Suprapubic skin (tissue), 4 donors: Measurements from ENCODE around the gene CCDC85C. TPM values are rescaled to one million over a fixed set of nuclear protein-coding genes. Genes with fewer than 3 reads are reported as not detected.

Experiments used
- DNase-seq, 2 donors: peaks; one replicate each; pipeline ENCODE4 v3.0.0-alpha.2; 2019; ENCODE audit warnings: low spot score in 2 of 2
- H3K27ac ChIP-seq: fragments of 200-600 bp; sonication (generic); one replicate; pipeline ENCODE4 v1.5.1; 2019
- H3K27me3 ChIP-seq: fragments of 200-600 bp; sonication (generic); one replicate; pipeline ENCODE4 v1.5.1; 2019
- H3K36me3 ChIP-seq: fragments of 200-600 bp; sonication (generic); one replicate; pipeline ENCODE4 v1.5.1; 2019
- H3K4me1 ChIP-seq: fragments of 200-600 bp; sonication (generic); one replicate; pipeline ENCODE4 v1.5.1; 2019
- H3K4me3 ChIP-seq: fragments of 200-600 bp; sonication (generic); one replicate; pipeline ENCODE4 v1.5.1; 2019; ENCODE audit warnings: mild to moderate bottlenecking
- H3K9me3 ChIP-seq: fragments of 200-600 bp; sonication (generic); one replicate; pipeline ENCODE4 v1.5.1; 2019
- EP300 ChIP-seq: sonication (generic); formaldehyde crosslinking; IDR thresholded peaks from one replicate; pipeline ENCODE4 v1.6.1; 2017; ENCODE audit warnings: antibody characterized with exemption
- POLR2A ChIP-seq, 2 donors: fragments of 450-650 bp; IDR thresholded peaks; one replicate each; pipeline ENCODE4 v1.6.1; 2017; ENCODE audit warnings: antibody characterized with exemption in 2 of 2, mild to moderate bottlenecking in 2 of 2, moderate library complexity in 2 of 2
- POLR2AphosphoS5 ChIP-seq, 3 donors: sonication (generic); formaldehyde crosslinking; IDR thresholded peaks; one replicate each; pipeline ENCODE4 v1.6.1; 2017; ENCODE audit warnings: antibody characterized with exemption in 3 of 3
- WGBS: methylation state at CpG from one replicate; pipeline ENCODE4 v1.1.5; 2018; 5-methylcytosine and 5-hydroxymethylcytosine counted together
- total RNA-seq, 4 donors: library from RNA; depleted of rRNA; stranded (reverse); fragments of >200 nt; gene quantifications; one replicate each; pipeline ENCODE4 v1.1.0, GENCODE V29; 2016
- TF ChIP-seq, protein P1 (sequence below), 2 donors: fragments of 200-600 bp in 1 of 2; fragments of 450-650 bp in 1 of 2; sonication (generic) in 1 of 2; IDR thresholded peaks; one replicate each; pipeline ENCODE4 v1.5.1; 2016 to 2019; ENCODE audit warnings: antibody characterized with exemption in 2 of 2, mild to moderate bottlenecking in 1 of 2, moderate library complexity in 1 of 2

The CCDC85C gene
- total RNA-seq, 4 donors from 2014 or later = 18.8 to 53.2 (median 48.0) TPM

DNA sequence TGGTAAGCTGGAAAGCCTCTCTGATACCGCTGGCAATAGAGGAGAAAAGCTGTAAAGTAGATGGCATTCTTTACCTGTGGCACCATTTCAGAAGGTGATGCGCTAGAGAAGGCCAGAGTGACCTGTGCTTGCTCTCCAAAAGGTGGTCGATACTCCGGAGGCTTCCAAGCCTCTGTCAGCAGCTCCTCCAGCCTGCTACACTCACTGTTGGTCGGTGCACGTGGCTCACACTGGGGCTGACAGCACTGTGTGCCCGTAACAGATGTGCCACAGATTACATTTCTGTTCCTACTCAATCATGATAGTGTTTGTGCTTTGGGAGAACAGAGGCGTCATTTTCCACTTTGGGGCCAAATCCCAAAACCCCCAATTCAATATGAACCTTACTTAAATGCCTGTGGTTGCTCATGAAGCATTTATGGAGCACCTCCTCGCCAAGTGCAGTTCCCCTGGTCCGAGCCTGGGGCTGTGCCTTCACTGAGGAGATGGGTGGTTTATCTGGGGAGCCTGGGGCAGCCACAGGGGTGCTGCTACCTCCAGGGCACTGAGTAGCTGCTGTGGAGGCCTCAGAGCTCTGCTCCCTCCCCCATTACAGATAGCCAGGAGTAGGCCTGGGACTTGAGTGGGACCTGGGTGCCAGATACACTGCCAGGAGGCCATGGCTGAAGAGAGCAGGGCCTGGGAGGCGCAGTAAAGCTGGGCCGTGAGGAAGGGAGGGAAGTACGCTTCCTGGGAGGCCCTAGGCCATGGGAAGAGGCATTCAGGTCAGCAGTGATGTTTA is 96.0 kb downstream of the CCDC85C start:
- TF ChIP-seq POLR2A (IDR thresholded peaks at IDR 0.05) (no peak), EP300 (no peak), POLR2AphosphoS5 (IDR thresholded peaks at IDR 0.05) (no peak)
- TF ChIP-seq, protein P1, sequence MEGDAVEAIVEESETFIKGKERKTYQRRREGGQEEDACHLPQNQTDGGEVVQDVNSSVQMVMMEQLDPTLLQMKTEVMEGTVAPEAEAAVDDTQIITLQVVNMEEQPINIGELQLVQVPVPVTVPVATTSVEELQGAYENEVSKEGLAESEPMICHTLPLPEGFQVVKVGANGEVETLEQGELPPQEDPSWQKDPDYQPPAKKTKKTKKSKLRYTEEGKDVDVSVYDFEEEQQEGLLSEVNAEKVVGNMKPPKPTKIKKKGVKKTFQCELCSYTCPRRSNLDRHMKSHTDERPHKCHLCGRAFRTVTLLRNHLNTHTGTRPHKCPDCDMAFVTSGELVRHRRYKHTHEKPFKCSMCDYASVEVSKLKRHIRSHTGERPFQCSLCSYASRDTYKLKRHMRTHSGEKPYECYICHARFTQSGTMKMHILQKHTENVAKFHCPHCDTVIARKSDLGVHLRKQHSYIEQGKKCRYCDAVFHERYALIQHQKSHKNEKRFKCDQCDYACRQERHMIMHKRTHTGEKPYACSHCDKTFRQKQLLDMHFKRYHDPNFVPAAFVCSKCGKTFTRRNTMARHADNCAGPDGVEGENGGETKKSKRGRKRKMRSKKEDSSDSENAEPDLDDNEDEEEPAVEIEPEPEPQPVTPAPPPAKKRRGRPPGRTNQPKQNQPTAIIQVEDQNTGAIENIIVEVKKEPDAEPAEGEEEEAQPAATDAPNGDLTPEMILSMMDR (IDR thresholded peaks at IDR 0.05) = no peak
- H3K9me3 ChIP-seq = no peaks in the 10 kb centered on the region

DNA sequence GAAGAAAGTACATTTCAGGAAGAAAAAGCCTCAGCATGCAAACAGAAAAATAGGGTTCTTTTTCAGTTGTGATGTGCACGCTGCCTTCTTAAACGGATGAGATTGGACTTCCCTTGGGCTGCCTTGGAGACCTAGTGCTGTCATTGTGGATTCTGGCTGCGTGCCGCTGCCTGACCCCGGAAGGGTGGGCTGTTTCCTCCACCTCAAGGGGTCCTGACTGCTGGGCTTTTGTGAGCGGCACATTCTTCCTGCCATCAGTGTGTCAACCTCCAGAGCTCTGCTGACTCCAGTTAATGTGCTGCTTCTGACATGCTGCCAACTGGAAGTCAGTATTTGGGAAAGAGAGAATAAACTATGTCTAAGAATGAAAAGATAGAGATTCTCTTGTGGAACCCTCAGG is 97.7 kb downstream of the CCDC85C start:
- no peaks in the 10 kb centered on the region for H3K9me3 ChIP-seq
- DNase-seq = no peak
- 91% methylated on average over 6 of the region's 6 CpGs for WGBS
- H3K4me3 ChIP-seq = no peak overlapping the region
- no peak for TF ChIP-seq POLR2AphosphoS5 (IDR thresholded peaks at IDR 0.05)
- no peak for TF ChIP-seq EP300
- no peak for TF ChIP-seq POLR2A (IDR thresholded peaks at IDR 0.05)
- TF ChIP-seq, protein P1 (IDR thresholded peaks at IDR 0.05) = no peak
- H3K4me1 ChIP-seq = peaks cover 6% of the 10 kb centered on the region
- H3K36me3 ChIP-seq = peaks cover 97% of the 10 kb centered on the region
- H3K27me3 ChIP-seq = no peaks in the 10 kb centered on the region
- no peak overlapping the region for H3K27ac ChIP-seq

More for the DNA sequence above, 96.0 kb downstream of the CCDC85C start:
- H3K4me3 ChIP-seq = no peak overlapping the region
- H3K27ac ChIP-seq = no peak overlapping the region
- H3K36me3 ChIP-seq = peaks cover 97% of the 10 kb centered on the region
- H3K4me1 ChIP-seq = peaks cover 11% of the 10 kb centered on the region
- no peaks in the 10 kb centered on the region for H3K27me3 ChIP-seq
- DNase-seq = no peak
- WGBS = 88% methylated on average over 12 of the region's 13 CpGs

DNA sequence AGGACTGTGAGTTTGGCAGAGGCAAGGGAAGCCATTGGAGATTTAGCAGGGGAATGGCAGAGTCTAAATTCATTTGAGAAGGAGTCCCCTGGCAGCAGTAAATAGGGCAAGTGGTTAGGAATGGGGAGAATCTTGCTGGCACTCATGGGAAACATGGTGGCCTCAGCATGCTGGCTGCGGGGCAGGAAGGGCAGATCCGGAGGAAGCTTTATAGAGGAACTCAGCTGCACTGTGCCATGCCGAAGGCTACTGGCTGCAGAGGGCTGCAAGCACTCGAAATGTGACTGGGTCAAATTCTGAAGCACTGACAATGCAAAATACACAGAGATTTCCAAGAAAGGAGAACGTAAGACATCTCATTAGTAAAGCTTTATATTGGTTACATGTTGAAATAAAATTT is 98.9 kb downstream of the CCDC85C start:
- Histone ChIP-seq H3K4me1 (peaks cover 6% of the 10 kb centered on the region), H3K4me3 (no peak overlapping the region), H3K27ac (no peak overlapping the region), H3K36me3 (peaks cover 97% of the 10 kb centered on the region), H3K27me3 (no peaks in the 10 kb centered on the region), H3K9me3 (no peaks in the 10 kb centered on the region)
- WGBS = 88% methylated on average over 5 of the region's 5 CpGs
- TF ChIP-seq POLR2A (IDR thresholded peaks at IDR 0.05) (no peak), POLR2AphosphoS5 (IDR thresholded peaks at IDR 0.05) (no peak), EP300 (no peak)
- TF ChIP-seq, protein P1 (IDR thresholded peaks at IDR 0.05) = no peak
- DNase-seq = no peak

DNA sequence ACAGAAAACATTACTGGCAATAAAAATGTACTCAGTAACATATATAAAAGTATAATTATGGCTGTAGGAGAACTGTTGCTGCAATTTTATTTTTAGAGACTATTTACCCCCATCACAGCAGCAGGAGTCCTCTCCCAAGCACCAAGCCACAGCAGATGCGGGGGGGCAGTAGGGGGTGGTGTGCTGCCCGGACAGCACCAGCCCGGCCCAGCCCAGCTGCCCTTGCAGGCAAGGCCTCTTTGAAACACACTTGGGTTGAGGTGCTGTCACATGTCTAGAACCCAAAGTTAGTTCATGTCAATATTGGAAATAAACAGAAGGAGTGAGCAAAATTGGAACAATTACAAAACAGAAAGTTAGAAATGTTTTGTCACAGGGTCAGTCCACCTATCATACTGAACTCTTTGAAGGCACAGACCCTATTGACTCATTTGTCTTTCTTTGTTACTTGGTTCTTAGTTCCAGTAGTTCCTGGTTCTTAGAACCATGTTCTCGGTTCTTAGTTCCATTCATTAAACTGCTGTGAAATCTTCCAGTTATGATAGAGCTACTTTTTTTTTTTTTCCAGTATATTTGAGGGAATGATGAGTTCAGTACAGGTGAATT is 100.1 kb downstream of the CCDC85C start:
- no peak for DNase-seq

DNA sequence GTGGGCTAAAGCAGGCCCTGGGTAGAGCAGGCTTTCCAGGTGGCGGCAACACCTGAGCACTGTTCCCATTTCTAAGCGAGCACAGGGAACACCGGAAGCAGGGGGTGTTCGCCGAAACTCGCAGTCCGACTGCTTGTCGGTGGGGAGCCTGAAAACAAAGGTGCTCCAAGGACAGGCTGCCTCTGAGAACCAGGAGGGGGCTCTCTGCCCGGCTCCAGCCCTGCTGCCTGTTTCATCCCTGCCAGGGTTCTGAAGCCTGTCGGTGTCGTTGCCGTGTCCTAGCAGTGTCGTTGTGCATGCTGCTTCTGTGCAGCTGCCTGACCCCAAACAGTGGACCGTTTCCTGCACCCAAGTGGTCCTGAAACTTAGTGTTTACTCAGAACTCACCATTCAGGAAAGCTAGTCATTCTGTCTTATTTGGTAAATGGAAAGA is 101.0 kb downstream of the CCDC85C start:
- Histone ChIP-seq H3K4me1 (no peaks in the 10 kb centered on the region), H3K27ac (no peak overlapping the region), H3K36me3 (peaks cover 93% of the 10 kb centered on the region), H3K4me3 (no peak overlapping the region), H3K27me3 (no peaks in the 10 kb centered on the region), H3K9me3 (no peaks in the 10 kb centered on the region)
- no peak for TF ChIP-seq POLR2AphosphoS5 (IDR thresholded peaks at IDR 0.05)
- no peak for TF ChIP-seq POLR2A (IDR thresholded peaks at IDR 0.05)
- TF ChIP-seq, protein P1 (IDR thresholded peaks at IDR 0.05) = no peak
- no peak for TF ChIP-seq EP300
- DNase-seq = no peak
- WGBS = 88% methylated on average over 13 of the region's 14 CpGs

More for the DNA sequence above, 100.1 kb downstream of the CCDC85C start:
- H3K4me1 ChIP-seq = peaks cover 6% of the 10 kb centered on the region
- no peaks in the 10 kb centered on the region for H3K27me3 ChIP-seq
- no peak overlapping the region for H3K4me3 ChIP-seq
- no peaks in the 10 kb centered on the region for H3K9me3 ChIP-seq
- H3K36me3 ChIP-seq = peaks cover 93% of the 10 kb centered on the region
- H3K27ac ChIP-seq = no peak overlapping the region
- WGBS = 93% methylated on average over 4 of the region's 4 CpGs
- no peak for TF ChIP-seq POLR2A (IDR thresholded peaks at IDR 0.05)
